HFF-Myc (cell line): ENCODE data around the gene NCK2.

ENCODE experiments used
- DNase-seq: peaks from one replicate; pipeline ENCODE4 v3.0.0-alpha.2; 2011; ENCODE audit warnings: low read depth; ENCODE audit errors: extremely low read depth
- H3K4me3 ChIP-seq: replicated peaks from 2 replicates; pipeline ENCODE4 v1.5.1; 2011; ENCODE audit warnings: low read depth, mild to moderate bottlenecking, control low read depth, low read length
- CTCF ChIP-seq: IDR thresholded peaks from 2 replicates; pipeline ENCODE4 v1.5.1; 2012; ENCODE audit warnings: mild to moderate bottlenecking, low read depth, low read length, control low read depth; ENCODE audit errors: missing control alignments

NCK2 gene

DNA sequence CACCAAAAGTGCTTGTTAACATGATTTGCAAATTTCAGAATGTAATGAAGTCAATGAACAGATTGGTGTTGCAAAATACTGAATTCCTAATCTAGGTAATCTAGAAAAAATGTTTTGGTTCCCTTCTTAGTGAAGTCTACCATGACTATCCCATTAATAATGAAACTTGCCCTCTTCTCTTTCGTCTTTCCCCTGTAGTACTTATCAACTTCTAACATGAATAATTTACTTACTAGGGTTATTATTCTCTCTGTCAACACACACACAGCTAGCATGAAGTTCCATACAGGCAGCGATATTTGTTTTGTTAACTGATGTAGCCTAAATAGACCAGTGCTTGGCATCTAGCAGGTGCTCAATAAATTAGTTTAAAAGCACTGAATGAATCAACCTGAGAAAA is 160.2 kb downstream of the NCK2 start:
- no peak overlapping the region for H3K4me3 ChIP-seq
- no peak for DNase-seq
- TF ChIP-seq CTCF: no peak

DNA sequence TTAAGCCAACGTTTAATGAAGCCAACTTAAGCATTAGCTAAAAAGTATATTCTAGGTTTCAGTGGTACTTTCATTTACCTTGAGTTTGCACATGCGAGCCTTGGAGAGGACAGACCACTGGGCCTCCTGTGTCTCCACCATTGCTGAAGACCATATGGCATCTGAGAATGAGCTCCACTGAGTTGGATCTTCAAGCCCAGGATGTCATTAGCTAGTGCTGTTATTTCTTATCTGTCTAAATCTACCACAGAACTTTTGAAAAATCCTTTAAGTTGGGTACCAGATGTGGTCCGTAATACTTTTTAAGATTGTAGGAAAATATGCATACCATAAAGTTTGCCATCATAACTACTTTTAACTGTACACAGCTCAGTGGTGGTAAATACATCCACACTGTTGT is 161.8 kb downstream of the NCK2 start:
- TF ChIP-seq CTCF: no peak
- DNase-seq: no peak
- no peak overlapping the region for H3K4me3 ChIP-seq

DNA sequence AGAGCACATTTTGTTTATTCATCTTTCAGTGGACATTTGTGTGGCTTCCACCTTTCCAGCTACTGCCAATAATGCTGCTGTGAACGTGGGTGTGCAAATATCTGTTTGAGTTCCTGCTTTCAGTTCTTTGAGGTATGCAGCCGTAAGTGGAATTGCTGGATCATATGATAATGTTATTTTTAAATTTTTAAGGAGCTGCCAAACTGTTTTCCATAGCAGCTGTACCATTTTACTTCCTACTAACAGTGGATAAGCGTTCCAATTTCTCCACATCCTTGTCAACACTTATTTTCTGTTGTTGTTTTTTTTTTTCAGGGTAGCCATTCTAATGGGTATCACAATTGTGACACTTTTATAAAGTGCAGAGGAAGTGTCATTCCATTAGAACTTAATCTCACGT is 162.5 kb downstream of the NCK2 start:
- no peak for TF ChIP-seq CTCF
- no peak for DNase-seq
- no peak overlapping the region for H3K4me3 ChIP-seq

GRCh38 chr2:105909215-105909614 is 164.5 kb downstream of the NCK2 start:
- no peak for TF ChIP-seq CTCF
- H3K4me3 ChIP-seq: no peak overlapping the region
- DNase-seq: no peak

DNA sequence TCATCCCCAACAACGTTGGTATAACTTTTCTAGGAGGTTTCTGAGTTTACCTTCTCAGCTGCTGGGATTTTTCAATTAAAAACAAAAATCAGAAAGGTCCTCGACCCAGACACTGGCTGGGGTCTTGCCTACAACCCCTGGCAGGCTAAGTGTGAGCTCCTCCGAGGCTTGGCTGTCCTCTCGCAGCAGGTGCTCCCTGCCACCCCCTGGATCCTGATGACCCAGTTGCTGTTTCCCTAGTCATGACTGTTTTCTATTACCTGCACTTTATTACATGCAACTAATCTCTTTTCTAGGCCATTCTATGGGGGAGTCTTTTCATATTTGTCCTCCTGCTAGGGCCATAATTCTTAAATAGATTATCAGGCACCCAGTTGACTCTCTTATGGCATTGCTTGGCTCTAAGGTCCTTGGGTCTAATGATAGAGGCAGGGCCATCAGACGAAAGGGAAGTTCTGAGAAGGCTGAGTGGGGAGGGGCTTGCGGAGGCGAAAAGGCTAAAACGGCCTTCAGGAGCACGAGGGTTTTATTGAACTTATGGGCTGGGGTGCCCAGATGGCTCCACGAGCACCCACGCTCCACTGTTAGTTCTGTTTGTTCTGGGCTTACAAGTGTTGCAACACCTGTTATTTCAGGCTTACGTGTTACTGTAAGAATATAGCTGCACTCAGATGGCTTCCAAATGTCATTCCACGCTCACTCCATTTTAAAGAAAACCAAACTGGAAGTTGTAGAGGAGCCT is 166.0 kb downstream of the NCK2 start:
- TF ChIP-seq CTCF: no peak
- no peak overlapping the region for H3K4me3 ChIP-seq
- no peak for DNase-seq

DNA sequence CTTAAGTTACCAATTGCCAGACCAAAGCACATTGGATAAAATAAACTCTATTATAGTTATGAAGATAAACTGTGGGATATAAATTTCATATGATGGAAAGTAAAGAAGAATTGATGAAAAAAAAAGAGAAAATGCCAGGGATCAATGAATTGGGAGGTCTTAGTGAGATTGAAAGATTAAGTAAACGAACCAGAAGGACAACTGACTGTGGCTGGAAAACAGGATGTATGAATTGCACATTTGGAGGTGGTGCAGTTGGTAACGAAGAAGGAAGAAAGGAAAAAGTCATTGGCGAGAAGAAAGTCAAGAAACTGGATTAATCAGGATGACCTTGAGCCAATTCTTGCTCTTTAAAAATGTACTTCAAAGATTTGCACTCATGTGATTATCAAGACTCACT is 166.7 kb downstream of the NCK2 start:
- no peak overlapping the region for H3K4me3 ChIP-seq
- DNase-seq: no peak
- TF ChIP-seq CTCF: no peak

DNA sequence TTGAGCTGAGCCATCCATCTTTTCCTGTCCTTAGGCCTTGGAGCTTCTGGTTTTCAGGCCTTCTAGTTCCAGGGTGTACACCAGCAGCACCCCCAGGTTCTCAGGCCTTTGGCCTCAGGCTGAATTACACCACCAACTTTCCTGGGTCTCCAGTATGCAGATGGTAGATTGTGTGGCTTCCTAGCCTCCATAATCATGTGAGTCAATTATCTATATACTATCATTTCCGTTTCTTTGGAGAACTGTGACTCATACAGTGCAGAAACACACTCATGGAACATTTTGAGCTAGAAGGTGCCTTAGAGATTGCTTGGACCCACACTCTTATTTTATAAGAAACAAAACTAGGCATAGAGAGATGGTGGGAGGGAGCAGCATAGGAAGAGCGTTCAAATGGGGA is 167.4 kb downstream of the NCK2 start:
- H3K4me3 ChIP-seq: no peak overlapping the region
- DNase-seq: no peak
- no peak for TF ChIP-seq CTCF
